ENCODE data around the gene FAM185A.
"Not testable (repeated sequence)": the region's sequence is repeated elsewhere in the genome, so short reads cannot be mapped to it uniquely, and the experiment has no call there.

GRCh38 chr7:102790364-102791100 is 41.7 kb downstream of the FAM185A start:
- TF ChIP-seq POLR2A (IDR thresholded peaks at IDR 0.05; ENCODE audit: control extremely low read depth in 1 of 2, low read depth in 2 of 2, low read length in 2 of 2); MAX (IDR thresholded peaks at IDR 0.05); CHD1 (IDR thresholded peaks at IDR 0.05; ENCODE audit: low read depth, low read length); EP300 (IDR thresholded peaks at IDR 0.05; ENCODE audit: borderline replicate concordance in 1 of 2, low read depth in 2 of 2, low read length in 2 of 2); CTCF (IDR thresholded peaks at IDR 0.05; ENCODE audit: control extremely low read depth in 1 of 3, insufficient read depth in 1 of 3, low read depth in 1 of 3, low read length in 3 of 3); POLR2AphosphoS5 (IDR thresholded peaks at IDR 0.05; ENCODE audit: low read depth, low read length); CHD2 (IDR thresholded peaks at IDR 0.05; ENCODE audit: low read length); KDM1A (IDR thresholded peaks at IDR 0.05; ENCODE audit: borderline replicate concordance, low read length); ATF3 (IDR thresholded peaks at IDR 0.05; ENCODE audit: insufficient read depth, low read depth, low read length): not testable (repeated sequence)

Measured in H1 (cell line).